Loucy (cell line): ENCODE data around the gene USP21.
A peak's percentile ranks its signal among the peaks of the same experiment; 100 is the strongest.

Experiments used
- H2AFZ ChIP-seq: fragments of 200-600 bp; sonication (generic); 2 replicates; pipeline ENCODE4 v1.6.0; 2016; ENCODE audit warnings: antibody characterized with exemption, mild to moderate bottlenecking, low read length, moderate library complexity
- H3F3A ChIP-seq: fragments of 200-600 bp; 2 replicates; pipeline ENCODE4 v1.6.0; 2016; ENCODE audit warnings: antibody characterized with exemption, low read depth, mild to moderate bottlenecking
- H3K27me3 ChIP-seq: fragments of 200-600 bp; sonication (generic); 2 replicates; pipeline ENCODE4 v1.6.1; 2014; ENCODE audit warnings: low read length, mild to moderate bottlenecking; ENCODE audit not compliant: insufficient read depth, poor library complexity, severe bottlenecking
- H3K36me3 ChIP-seq: fragments of 200-600 bp; sonication (generic); 2 replicates; pipeline ENCODE4 v1.6.1; 2016; ENCODE audit warnings: low read length; ENCODE audit not compliant: insufficient read depth
- H3K4me1 ChIP-seq: fragments of 200-600 bp; sonication (generic); 2 replicates; pipeline ENCODE4 v1.5.1; 2014; ENCODE audit warnings: low read length, mild to moderate bottlenecking; ENCODE audit not compliant: insufficient read depth, poor library complexity, severe bottlenecking
- H3K4me2 ChIP-seq: fragments of 200-600 bp; sonication (generic); 2 replicates; pipeline ENCODE4 v1.6.0; 2014; ENCODE audit warnings: antibody characterized with exemption, low read length, low read depth, mild to moderate bottlenecking; ENCODE audit not compliant: poor library complexity, severe bottlenecking
- H3K4me3 ChIP-seq: fragments of 200-600 bp; sonication (generic); 2 replicates; pipeline ENCODE4 v1.5.1; 2014; ENCODE audit warnings: low read length, mild to moderate bottlenecking, mixed read lengths; ENCODE audit not compliant: poor library complexity, severe bottlenecking
- H3K79me2 ChIP-seq: fragments of 200-600 bp; sonication (generic); 2 replicates; pipeline ENCODE4 v1.6.1; 2014; ENCODE audit warnings: low read length; ENCODE audit not compliant: insufficient read depth
- H3K9ac ChIP-seq: fragments of 200-600 bp; sonication (generic); 2 replicates; pipeline ENCODE4 v1.6.0; 2014; ENCODE audit warnings: mild to moderate bottlenecking, low read depth, low read length, moderate library complexity; ENCODE audit not compliant: poor library complexity, severe bottlenecking
- H3K9me2 ChIP-seq: fragments of 200-600 bp; sonication (generic); replicated peaks from 2 replicates; pipeline ENCODE4 v1.6.1; 2016; ENCODE audit warnings: low read depth, low read length, mixed read lengths
- H3K9me3 ChIP-seq: fragments of 200-600 bp; sonication (generic); 2 replicates; pipeline ENCODE4 v1.6.1; 2014; ENCODE audit warnings: mild to moderate bottlenecking, antibody characterized with exemption, low read length, low read depth; ENCODE audit not compliant: insufficient read depth
- H4K20me1 ChIP-seq: fragments of 200-600 bp; sonication (generic); 2 replicates; pipeline ENCODE4 v1.6.0; 2014; ENCODE audit warnings: antibody characterized with exemption, low read length, mild to moderate bottlenecking; ENCODE audit not compliant: insufficient read depth, poor library complexity, severe bottlenecking
- EZH2phosphoT487 ChIP-seq: fragments of 200-600 bp; IDR thresholded peaks from 2 replicates; pipeline ENCODE4 v1.6.1; 2018; ENCODE audit warnings: antibody characterized with exemption, mild to moderate bottlenecking, moderate library complexity, borderline replicate concordance
- TF ChIP-seq, protein P1 (sequence below): fragments of 200-600 bp; sonication (generic); conservative IDR thresholded peaks from 2 replicates; pipeline ENCODE4 v1.5.1; 2014; ENCODE audit warnings: mild to moderate bottlenecking, antibody characterized with exemption, low read length

Gene USP21

DNA sequence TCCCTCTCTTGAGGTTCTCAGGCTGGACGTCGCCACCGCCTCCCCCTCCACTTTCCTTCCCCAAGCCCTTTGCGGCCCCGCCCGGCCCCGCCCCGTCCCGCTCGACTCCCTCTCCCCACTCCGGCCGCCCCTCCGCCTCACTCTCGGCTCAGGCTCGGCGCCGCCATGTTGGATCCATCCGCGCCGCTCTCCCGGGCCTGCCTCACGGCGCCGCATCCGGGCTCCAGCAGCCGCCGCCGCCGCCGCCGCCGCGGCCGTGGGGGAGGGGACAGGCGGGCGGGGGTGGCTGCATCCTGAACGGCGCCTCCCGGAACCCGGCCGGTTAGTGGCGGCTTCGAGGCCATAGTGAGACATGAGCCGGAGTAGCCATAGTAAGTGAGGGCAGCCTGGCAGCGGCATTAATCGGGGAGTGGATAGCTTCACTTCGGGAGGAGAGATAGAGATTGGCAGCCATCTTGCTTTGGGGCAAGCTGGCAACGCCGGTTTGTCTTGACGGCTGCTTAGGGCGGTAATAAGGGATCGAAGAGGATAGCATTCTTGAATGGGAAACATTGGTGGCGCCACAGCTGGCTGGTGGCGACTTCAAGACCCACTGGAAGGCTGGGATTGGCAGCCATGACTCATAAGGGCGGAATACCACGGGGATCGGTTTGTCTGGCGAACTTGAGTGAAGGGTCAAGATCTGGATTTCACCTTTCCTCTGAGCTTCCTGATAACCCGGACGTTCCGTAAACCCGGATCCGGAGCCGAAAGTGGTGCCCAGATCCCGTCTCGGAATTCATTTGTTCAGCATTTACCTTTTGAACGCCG is 26.7 kb upstream of the USP21 start, which contains the start of gene DEDD:
DEDD (minus strand) TSS at position 258 of the 810 bp plus-strand sequence. CDS start 8,205 bp downstream, outside the sequence.
- Histone ChIP-seq H3K36me3 (peaks cover 14% of the 10 kb centered on the region; the same call in 1 of the 2 replicates), H3K4me1 (peaks cover 51% of the 10 kb centered on the region), H4K20me1 (peaks cover 10% of the 10 kb centered on the region), H3K9me3 (no peaks in the 10 kb centered on the region), H3K79me2 (peaks cover 68% of the 10 kb centered on the region), H2AFZ (peak within 1 kb of the TSS; percentile 91), H3K9ac (peak within 1 kb of the TSS; percentile 88), H3K4me3 (peak within 1 kb of the TSS; percentile 95), H3K27me3 (no peaks in the 10 kb centered on the region), H3F3A (0 out of 2 replicates have a peak, but pooled peaks cover 3% of the 10 kb centered on the region), H3K9me2 (no peaks in the 10 kb centered on the region), H3K4me2 (peak within 1 kb of the TSS; percentile 95)
- TF ChIP-seq, protein P1, sequence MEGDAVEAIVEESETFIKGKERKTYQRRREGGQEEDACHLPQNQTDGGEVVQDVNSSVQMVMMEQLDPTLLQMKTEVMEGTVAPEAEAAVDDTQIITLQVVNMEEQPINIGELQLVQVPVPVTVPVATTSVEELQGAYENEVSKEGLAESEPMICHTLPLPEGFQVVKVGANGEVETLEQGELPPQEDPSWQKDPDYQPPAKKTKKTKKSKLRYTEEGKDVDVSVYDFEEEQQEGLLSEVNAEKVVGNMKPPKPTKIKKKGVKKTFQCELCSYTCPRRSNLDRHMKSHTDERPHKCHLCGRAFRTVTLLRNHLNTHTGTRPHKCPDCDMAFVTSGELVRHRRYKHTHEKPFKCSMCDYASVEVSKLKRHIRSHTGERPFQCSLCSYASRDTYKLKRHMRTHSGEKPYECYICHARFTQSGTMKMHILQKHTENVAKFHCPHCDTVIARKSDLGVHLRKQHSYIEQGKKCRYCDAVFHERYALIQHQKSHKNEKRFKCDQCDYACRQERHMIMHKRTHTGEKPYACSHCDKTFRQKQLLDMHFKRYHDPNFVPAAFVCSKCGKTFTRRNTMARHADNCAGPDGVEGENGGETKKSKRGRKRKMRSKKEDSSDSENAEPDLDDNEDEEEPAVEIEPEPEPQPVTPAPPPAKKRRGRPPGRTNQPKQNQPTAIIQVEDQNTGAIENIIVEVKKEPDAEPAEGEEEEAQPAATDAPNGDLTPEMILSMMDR, result peak; percentile 34
- TF ChIP-seq EZH2phosphoT487, result no peak

DNA sequence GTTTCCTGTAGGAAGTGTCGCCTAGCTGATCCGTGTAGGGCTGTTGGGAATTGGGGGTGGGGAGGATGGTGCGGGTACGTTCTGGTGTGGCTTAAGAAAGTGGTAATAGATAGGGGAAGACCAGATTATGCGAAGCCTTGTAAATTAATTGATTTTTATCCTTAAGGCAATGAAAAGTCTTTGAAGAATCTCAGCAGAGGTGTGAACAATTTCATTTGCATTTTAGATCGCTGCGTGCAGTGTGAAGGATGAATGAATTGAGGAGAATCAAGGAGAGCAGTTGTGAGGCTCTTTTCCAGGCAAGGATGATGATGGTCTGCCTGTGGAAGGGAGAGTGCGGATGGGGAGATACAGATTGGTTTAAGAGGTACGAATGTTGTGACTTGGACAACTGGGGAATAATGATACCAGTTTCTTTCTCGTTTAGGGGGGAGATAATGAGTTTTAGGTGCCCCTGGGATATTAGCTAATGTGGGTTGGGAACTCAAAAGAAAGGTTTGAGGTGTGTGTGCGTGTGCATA is 26.0 kb upstream of the USP21 start:
- no peak for TF ChIP-seq EZH2phosphoT487
- TF ChIP-seq, protein P1, result no peak
- 0 out of 2 replicates have a peak, but pooled peaks cover 3% of the 10 kb centered on the region for H3F3A ChIP-seq
- H2AFZ ChIP-seq, result peak overlapping the region; percentile 91
- peak overlapping the region; percentile 95 for H3K4me3 ChIP-seq
- H4K20me1 ChIP-seq, result peaks cover 10% of the 10 kb centered on the region
- peaks cover 8% of the 10 kb centered on the region; the same call in 1 of the 2 replicates for H3K36me3 ChIP-seq
- no peaks in the 10 kb centered on the region for H3K27me3 ChIP-seq
- H3K4me1 ChIP-seq, result peaks cover 45% of the 10 kb centered on the region
- peaks cover 61% of the 10 kb centered on the region for H3K79me2 ChIP-seq
- no peaks in the 10 kb centered on the region for H3K9me3 ChIP-seq
- peak overlapping the region; percentile 88 for H3K9ac ChIP-seq
- peak overlapping the region; percentile 95 for H3K4me2 ChIP-seq
- H3K9me2 ChIP-seq, result no peaks in the 10 kb centered on the region

DNA sequence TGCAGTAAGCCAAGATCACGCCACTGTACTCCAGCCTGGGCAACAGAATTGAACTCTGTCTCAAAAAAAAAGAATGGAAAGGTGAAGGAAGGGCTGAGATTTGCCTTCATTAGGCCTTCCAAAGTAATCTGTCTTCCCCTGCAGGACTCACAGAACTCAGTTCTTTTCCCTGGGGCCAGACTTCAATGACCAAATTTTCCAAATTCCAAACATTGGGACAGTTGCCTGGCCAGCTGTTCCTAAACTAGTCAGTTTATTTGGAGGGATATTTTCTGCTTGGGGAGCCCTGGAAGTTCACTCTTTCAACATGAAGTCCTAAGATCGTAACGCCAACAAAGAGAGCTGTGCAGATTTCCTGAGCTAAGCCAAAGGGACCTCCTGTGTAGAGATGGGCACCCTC is 21.4 kb upstream of the USP21 start:
- TF ChIP-seq EZH2phosphoT487, result no peak
- TF ChIP-seq, protein P1, result no peak
- Histone ChIP-seq H3F3A (0 out of 2 replicates have a peak, but pooled peaks cover 3% of the 10 kb centered on the region), H3K27me3 (no peaks in the 10 kb centered on the region), H2AFZ (no peak overlapping the region), H3K4me3 (no peak overlapping the region), H3K36me3 (no peaks in the 10 kb centered on the region), H3K4me2 (no peak overlapping the region), H3K4me1 (peaks cover 10% of the 10 kb centered on the region), H3K9me2 (no peaks in the 10 kb centered on the region), H4K20me1 (no peaks in the 10 kb centered on the region), H3K9me3 (no peaks in the 10 kb centered on the region), H3K9ac (no peak overlapping the region), H3K79me2 (peaks cover 21% of the 10 kb centered on the region)
